NCI-H2196 treated with DMSO at 0.1 percent for 48 hours (cell line): ENCODE results near the gene NEK1.

ENCODE experiments used
- DNase-seq: peaks from one replicate; lab custom pipeline; 2025; ENCODE audit not compliant: unreplicated experiment; lab: John Stamatoyannopoulos, UW

NEK1 gene

DNA sequence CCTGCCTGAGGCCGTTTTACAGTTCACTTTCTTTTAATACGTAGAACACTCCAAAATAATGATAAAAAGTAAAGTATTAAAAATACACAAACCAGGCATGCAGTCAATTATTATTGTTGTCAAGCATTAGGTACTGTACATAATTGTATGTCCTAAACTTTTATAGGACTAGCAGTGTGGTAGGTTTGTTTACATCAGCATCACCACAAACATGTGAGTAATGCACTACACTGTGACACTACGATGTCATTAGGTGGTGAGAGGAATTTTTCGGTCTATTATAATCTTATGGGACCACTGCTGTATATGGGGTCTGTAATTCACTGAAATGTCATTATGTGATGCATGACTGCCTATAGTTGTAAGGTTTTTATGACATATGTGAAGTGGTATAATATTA is 192.1 kb downstream of the NEK1 start:
- DNase-seq: no peak

DNA sequence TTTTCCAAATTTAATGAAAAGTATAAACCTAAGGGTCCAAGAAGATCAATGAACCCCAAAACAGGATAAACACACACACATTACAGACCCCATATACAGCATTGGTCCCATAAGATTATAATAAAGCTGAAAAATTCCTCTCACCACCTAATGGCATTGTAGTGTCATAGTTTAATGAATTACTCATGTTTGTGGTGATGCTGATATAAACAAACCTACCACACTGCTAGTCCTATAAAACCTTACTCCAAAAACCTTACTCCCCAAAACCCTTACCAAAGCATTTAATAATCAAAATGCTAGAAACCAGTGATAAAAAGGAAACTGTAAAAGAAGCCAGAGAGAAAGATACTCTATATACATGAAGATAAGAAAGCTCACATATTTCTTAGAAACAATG is 193.5 kb downstream of the NEK1 start:
- DNase-seq: no peak

DNA sequence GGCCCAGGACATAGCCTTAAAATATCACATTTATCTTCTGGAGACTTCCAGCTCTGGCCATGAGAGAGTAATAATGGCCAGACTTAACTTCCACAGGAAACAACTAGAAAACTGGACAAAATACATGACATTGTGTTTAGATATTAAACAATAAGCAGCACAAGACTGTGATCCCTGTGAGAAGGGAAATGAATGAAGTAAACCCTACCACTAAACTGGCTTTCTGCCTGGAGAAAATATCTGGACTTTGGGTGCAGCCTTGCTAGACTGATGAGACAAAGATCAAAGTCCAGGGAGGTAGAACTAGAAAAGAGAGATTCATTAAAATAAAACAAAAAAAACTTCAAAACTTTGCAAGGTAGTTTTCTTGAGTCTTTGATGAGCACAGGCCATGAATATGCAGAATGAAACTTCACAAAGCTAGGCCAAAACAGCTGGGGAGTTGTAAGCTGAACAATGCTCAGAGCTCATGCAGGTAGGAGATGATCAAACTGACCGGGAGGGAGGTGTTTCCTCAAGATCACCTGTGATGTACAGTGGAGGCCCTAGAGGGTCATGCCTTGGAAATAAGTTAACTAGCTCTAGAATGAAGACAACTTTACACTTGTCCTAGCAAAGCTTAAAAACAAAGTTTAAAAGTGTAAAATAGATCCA is 194.6 kb downstream of the NEK1 start:
- DNase-seq: no peak

DNA sequence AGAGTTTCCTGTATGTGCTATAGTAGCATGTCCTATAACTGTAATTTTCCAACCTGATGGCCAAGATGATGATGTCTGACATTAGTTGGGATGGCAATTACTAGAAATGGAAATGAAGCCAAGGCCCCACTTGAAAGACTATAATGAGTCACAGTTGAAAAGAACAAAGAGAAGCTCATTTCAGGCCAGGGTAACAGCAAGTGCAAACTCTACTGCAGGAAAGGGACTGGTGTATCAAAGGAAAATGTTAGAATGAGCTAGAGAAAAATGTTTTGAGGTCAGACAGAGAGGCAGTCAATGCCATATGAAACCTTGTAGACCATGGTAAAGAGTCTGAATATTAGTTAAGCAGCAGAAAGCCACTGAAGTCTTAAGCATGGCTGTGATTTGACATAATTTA is 195.4 kb downstream of the NEK1 start:
- DNase-seq: no peak

DNA sequence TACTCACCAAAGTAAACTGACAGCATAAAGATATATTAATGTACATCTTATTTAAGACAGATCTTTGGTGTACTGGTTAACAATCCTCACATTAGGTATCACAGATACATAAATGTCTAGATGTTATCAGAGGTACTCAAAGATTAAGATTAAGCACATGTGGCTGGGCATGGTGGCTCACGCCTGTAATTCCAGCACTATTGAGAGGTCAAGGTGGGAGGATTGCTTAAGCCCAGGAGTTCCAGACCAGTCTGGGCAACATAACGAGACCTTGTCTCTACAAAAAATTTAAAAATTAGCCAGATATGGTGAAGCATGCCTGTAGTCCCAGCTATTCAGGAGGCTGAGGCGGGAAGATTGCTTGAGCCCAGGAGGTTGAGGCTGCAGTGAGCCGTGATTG is 195.9 kb downstream of the NEK1 start:
- no peak for DNase-seq

DNA sequence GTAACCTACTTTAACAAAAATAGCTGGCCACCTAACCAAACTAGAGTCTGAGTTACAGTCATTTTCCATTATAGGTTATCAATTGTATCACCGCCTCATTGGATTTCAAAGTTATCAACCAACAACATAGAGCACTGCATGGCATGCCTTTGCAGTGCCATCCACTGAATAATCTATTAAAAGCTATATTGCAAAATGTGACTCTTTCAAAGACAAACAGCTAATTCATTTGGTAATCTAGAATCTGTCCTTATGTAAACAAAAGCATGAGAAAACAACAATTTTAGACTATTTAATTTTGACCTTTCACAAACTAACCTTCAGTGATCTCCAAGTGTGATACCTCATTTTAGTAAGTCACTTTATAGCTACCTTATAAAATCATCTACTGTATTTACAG is 197.5 kb downstream of the NEK1 start:
- DNase-seq: no peak

DNA sequence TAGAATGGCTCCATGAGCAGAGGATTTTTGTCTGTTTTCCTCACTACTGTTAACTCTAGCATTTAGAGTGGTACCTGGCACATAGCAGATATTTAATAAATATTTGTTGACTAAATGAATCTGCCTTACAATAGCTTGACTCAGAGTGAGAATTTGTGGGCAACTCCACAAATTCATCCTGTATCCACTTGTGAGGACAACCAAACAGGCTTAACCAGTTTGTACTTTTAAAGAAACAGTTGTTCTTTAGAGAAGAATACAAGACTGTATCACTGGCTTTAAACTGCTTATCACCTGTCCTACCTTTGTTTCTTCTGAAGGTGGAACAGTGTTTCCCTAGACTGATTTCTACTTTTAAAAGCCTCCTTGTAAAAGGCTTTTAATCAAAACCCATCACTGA is 200.3 kb downstream of the NEK1 start:
- no peak for DNase-seq

DNA sequence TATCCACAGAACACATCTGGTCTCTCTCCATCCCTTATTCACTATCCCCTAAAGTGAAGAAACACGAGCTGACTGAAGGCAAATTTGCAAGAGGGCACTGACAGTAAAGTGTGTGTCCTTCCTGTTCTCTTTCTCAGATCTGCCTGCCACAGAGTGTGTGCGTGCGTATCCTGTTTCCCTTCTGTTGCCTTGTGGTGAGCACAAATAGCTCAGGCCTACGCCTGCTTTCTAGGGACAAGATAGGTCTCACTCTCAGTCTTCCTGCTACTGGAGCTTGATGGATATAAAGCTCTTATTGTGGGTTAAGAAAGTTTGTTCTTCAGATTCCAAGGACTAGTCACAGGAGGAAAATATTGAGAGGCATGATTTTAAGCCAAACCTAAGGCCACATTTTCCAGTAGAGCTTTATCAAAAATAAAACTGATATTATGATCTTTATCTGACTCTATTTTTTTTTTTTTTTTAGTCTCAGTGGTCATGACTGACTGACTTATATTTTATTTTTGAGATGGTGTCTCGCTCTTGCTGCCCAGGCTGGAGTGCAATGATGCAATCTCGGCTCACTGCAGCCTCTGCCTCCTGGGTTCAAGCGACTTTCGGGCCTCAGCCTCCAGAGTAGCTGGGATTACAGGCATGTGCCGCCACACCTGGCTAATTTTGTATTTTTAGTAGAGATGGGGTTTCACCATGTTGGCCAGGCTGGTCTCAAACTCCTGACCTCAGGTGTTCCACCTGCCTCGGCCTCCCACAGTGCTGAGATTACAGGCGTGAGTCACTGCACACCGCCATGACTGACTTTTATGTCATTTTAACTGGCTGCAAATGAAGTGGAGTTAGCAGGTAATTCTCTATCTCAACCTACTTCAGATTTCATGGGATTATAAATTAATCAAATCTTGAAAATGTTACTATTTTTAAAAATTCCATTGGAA is 201.3 kb downstream of the NEK1 start:
- DNase-seq: no peak

DNA sequence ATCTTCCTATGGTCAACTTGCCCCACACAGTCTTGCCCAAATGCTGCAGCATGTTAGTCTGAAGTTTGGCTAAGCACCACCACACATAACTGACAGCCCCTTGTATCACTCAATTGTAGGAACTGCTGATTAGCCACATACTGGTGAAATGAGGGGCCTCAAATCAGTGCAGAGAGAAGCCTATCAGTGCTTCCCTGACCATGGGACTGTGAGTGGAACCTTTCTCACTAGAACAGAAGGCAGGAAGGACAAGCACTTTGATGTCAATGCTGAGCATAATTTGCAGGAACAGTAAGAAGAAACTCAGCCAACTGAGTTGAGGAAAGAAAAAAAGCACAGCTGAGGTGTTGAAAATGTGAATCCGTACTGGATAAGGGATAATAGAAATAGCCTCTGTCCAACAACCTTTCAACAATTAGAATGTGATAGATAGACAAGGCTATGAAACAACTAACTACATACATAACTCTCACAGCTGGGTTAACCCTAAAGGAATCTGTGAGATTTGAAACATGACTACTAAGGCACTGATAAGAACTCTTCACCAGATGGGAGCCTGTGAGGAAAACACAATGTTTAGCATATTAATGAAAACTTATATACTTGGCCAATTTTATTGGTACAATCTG is 205.1 kb downstream of the NEK1 start:
- no peak for DNase-seq

DNA sequence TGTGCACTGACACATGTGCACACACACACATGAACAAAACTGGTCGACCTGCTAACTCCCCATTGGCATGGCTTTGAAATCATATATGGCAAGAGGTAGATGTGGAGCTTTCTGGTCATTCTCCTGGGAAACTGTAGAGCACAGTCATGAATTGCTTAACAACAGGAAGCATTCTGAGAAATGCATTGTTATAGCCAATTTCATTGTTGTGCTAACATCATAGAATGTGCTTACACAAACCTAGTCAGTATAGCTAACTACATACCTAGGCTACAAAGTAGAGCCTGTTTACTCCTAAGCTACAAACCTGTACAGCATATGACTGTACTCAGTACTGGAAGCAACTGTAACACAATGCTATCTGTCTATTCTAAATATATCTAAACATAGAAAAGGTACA is 207.4 kb downstream of the NEK1 start:
- no peak for DNase-seq

DNA sequence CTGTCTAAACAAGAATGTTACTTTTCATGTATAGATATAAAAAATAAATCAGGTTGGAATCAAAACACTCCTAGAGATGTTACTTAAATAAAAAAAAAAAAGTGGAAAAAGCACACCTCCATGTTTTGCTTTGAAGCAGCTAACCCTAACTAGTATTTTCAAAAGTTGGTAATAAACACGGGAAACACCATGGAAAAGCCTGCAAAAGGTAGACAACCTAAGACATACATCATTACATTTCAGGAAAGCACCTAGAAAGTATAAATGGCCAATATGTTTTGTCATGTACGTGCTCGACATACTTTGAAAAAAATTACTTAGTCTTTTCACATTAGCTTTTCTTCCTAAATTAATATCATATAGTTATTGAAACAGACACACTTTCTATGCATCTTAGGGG is 211.6 kb downstream of the NEK1 start:
- no peak for DNase-seq

DNA sequence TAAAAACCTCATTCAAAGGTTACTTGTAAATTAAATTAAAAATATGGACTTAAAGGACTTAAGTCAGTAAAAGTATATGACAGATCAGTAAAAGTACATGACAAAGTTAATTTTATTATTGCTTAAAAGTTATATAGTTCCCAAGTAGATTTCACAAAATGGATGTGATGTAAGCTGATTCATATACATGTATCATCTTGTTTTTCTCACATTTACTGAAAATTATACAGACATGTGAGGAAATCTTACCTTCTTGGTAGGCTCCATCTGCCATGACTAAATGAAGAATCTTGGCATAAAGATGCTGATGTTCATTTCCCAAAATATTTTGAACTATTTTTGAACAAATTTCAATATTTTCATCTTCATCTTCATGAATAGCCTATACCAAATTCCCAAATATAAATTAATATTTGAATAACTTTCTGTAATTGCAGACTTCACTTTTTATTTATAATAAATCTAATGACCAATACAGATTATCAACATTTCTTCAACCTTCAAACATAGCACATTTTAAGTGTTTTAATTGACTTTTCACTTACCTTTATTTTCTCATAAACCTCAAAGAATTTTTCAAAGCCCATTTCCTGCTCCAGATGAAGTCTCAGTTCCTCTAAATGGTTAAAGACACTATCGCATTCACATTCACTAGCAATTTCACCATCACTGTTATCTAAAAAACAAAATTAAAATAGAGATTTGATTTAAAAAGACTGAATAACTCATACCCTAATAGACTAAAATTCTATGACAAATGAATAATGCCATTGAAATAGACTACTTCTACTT is 212.2 kb downstream of the NEK1 start:
- no peak for DNase-seq

DNA sequence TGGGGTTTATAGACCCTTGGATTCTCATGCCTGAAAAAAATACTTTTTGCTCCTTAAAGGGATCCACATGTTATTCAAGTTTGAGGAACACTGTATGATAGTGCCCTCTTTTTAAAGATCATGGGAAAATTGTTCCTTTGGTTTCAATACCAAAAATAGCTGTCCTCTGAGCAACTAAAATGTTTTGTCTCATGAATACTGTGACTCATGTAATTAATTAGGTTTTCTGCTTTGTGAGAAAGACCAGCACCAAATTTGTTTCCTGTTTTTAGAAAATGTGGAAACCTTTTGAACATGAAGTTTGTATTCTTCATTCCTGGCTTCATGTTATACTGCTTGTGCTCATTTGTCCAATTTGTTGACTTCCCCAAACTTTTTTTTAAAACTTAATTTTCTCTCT is 214.1 kb downstream of the NEK1 start:
- no peak for DNase-seq

DNA sequence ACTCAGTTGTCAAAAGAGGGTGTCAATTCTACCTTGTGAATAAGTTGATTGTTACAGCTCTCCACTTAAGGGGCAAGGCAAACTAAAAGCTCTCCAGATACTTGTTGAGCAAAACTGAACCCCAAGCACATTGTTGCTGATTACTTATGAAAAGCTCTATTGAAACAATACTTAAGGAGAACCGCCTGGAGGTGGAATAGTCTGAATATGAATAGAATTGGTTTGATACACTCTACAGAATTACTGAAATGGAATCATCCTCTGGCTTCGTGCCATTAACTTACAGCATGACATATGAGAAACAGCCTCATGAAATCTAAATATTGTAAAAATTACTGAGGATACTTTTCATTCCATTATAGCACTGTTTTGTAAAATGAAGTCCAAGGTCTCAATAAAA is 214.6 kb downstream of the NEK1 start:
- no peak for DNase-seq

DNA sequence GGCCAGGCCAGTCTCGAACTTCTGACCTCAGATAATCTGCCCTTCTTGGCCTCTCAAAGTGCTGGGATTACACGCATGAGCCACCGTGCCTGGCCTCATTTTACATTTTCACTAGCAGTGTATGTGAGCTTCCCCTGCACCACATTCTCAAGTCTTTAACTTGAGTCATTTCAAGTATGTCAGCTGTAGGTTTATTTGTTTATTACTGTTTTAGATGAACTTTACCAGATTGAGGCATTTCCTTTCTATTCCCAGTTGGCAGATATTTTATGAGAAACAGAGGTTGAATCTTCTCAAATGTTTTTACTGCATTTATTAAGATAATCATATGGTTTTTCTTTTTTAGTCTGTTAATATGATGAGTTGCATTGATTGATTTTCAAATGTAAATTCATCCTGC is 227.0 kb downstream of the NEK1 start:
- DNase-seq: no peak

DNA sequence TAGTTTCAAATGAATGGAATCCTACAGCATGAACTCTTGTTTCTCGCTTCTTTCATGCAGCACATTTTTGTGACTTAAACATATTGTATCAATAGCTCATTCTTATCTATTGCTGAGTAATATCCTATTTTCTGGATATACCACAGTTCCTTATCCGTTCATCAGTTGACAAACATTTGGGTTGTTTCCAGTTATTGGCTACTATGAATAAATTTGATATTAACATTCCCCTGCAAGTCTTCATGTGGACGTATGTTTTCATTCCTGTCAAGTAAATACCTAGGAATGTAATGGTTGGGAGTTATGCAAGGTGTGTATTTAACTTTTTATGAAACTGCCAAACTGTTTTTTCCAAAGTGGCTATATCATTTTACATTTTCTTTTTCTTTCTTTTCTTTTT is 227.6 kb downstream of the NEK1 start:
- DNase-seq: no peak

DNA sequence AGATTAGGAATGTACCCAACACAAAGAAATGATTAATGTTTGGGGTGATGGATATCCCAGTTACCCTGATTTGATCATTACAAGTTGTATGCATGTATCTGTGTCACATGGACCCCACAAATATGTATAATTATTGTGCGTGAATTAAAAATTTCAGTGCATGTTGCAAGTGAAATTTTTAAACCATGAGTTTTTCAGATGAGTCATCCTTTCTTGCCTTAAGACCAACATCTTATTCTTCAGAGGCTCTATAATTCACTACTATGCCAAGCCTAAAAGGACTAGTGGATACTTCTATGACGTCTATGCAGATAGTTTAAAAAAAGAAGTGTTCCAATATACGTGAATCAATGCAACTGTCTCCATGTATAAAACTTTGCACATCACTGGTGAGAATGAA is 228.7 kb downstream of the NEK1 start:
- no peak for DNase-seq

DNA sequence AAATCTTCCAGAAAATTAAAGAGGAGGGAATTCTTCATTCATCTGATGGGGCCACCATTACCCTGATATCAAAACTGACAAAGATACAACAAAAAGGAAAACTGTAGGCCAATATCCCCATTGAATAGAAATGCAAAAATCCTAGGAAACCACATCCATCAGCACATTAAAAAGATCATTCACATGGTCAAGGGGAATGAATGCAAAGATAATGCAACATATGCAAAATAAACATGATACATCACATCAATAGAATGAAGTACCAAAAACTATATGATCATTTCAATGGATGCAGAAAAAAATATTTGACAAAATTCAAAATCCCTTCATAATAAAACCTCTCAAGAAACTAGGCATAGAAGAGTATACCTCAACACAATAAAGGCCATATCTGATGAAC is 232.7 kb downstream of the NEK1 start:
- DNase-seq: no peak

DNA sequence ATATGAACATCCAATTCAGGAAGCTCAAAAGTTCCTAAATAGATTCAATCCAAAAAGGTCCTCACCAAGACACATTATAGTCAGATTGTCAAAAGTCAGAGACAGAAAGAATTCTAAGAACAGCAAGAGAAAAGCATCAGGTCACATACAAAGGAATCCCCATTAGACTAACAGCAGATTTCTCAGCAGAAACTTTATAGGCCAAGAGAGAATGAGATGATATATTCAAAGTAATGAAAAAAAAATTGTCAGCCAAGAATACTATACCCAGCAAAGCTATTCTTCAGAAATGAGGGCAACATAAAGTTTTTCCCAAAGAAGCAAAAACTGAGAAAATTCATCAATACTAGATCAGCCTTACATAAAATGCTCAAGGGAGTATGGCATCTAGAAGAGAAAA is 235.0 kb downstream of the NEK1 start:
- DNase-seq: no peak

DNA sequence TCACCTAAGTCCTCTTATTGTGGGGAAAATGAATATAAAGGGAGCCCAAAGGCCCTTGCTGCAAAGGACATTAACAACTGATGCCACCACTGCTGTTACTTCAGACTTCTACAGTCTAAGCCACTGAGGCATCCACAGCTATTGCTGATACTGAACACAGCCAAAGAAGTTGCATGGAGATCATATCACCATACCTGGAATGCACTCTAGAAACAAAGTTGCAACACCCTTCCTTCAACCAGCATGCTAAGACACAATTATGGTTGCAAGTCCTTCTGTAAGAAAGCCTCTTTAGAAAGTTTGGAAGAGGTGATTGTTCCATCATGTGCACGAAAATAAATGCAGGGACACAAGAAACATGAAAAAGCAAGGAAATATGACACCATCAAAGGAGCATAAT is 236.0 kb downstream of the NEK1 start:
- DNase-seq: no peak

DNA sequence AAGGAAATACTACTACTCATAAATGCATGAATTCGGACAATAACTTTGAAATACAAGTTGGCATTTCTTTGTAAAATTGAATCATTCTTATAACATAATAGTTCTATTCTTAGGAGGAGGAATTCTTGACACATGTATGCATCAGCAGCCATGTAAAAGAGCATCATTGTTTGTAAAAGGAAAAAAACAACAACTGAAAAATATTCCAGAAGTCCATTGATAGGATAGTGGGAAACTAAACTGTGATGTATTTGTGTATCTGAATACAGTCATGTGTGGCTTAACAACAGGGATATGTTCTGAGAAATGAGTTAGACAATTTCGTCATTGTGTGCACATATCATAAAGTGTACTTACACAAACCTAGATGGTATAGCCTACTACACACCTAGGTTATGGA is 239.6 kb downstream of the NEK1 start:
- DNase-seq: no peak
